Measurements from ENCODE around the gene GIT1. TPM values are rescaled to one million over a fixed set of nuclear protein-coding genes. Genes with fewer than 3 reads are reported as not detected.

GIT1 gene
- total RNA-seq, 3 donors from 2014 or later, result 28.6 to 41.0 (median 37.2) TPM

DNA sequence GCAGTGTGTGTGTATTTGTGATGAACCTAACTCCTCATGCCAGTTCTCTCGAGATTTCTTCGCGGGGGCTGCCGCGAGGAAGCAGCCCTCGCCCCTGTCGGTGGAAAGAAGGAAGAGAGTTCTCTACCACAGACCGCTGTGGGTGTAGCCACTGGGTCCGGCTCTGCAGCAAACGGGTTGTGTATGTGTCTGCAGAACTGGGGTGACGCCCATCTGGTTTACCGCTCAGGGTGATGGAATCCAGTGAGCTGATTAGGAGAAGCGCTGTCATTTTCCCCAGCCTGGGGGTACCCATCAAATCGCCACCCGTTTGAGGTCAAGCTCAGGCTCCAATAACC, 25.6 kb upstream of the GIT1 start:
- Histone ChIP-seq H3K4me3 (no peak overlapping the region), H3K4me1 (ENCODE audit: low read depth) (peaks cover 48% of the 10 kb centered on the region), H3K9me3 (no peaks in the 10 kb centered on the region), H3K36me3 (ENCODE audit: low read depth) (no peaks in the 10 kb centered on the region)
- DNase-seq, result peak; percentile 51 to 80 (median 63)
- TF ChIP-seq, protein P1, sequence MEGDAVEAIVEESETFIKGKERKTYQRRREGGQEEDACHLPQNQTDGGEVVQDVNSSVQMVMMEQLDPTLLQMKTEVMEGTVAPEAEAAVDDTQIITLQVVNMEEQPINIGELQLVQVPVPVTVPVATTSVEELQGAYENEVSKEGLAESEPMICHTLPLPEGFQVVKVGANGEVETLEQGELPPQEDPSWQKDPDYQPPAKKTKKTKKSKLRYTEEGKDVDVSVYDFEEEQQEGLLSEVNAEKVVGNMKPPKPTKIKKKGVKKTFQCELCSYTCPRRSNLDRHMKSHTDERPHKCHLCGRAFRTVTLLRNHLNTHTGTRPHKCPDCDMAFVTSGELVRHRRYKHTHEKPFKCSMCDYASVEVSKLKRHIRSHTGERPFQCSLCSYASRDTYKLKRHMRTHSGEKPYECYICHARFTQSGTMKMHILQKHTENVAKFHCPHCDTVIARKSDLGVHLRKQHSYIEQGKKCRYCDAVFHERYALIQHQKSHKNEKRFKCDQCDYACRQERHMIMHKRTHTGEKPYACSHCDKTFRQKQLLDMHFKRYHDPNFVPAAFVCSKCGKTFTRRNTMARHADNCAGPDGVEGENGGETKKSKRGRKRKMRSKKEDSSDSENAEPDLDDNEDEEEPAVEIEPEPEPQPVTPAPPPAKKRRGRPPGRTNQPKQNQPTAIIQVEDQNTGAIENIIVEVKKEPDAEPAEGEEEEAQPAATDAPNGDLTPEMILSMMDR (IDR thresholded peaks at IDR 0.05), result no peak
- ATAC-seq, result peak; percentile 14
- intact Hi-C loops (cut with DNase I, micrococcal nuclease), result no loop called here

DNA sequence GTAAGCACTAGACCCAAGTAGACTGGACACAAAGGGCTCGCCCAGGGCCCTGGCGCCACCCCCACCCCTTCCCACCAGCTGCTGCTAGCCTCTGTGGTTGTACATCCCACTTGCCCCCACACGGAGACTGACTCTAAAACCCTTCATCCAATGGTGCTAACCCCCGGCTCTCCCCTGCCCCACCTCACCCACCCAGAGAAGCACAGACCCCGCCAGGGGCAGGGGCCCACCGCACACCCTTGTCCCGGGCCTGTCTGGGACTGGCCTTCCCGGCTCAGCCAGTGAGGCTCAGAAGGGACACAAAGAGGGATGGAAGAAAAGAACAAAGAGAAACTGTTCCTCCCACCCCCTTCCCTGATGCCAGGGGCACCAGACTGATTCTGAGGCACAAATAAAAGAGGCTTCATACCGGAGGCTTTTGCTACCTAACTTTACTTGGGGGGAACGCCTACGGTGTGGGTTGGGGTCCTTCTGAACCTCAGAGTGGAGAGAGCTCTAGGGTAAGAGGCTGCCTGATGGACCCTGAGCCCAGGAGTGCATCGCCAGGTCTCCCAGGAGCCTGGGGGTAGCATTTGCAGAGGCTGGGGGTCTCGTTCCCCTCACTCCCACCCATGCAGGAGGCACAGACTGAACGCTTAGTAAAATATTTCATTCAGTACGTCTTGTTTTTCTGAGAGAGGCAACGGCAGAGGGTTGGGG, 25.1 kb upstream of the GIT1 start:
- H3K36me3 ChIP-seq (ENCODE audit: low read depth), result no peaks in the 10 kb centered on the region
- ATAC-seq (no peak), DNase-seq (no peak)
- intact Hi-C loops (cut with DNase I, micrococcal nuclease), result no loop called here
- no peak overlapping the region for H3K4me3 ChIP-seq
- H3K4me1 ChIP-seq (ENCODE audit: low read depth), result peaks cover 48% of the 10 kb centered on the region
- no peaks in the 10 kb centered on the region for H3K9me3 ChIP-seq
- TF ChIP-seq, protein P1 (IDR thresholded peaks at IDR 0.05), result no peak

DNA sequence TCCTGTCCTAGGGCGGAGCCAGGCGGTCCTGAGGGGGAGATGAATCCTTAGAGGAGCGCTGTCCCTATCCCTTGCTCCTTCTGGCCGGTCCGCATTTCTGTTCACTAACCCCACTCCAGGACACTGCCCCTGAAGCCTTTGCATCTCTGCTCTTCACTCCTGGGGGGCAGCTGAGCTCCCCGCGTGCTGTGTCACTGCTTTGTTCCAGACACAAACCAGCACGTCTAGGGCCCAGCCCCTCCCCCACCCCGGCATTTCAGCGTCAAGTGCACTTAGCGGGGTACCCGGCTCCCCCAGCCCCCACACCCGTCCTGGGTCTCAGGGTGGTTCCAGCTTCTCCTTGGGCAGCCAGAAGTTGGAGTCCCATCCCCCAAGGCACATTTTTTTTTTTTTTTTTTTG, 24.4 kb upstream of the GIT1 start:
- Histone ChIP-seq H3K36me3 (ENCODE audit: low read depth) (no peaks in the 10 kb centered on the region), H3K4me3 (no peak overlapping the region), H3K4me1 (ENCODE audit: low read depth) (peaks cover 48% of the 10 kb centered on the region), H3K9me3 (no peaks in the 10 kb centered on the region)
- ATAC-seq, result no peak
- TF ChIP-seq, protein P1 (IDR thresholded peaks at IDR 0.05), result no peak
- DNase-seq, result peak in 2 of 3 donors; percentile 20 to 56
- intact Hi-C loops (cut with DNase I, micrococcal nuclease), result no loop called here

DNA sequence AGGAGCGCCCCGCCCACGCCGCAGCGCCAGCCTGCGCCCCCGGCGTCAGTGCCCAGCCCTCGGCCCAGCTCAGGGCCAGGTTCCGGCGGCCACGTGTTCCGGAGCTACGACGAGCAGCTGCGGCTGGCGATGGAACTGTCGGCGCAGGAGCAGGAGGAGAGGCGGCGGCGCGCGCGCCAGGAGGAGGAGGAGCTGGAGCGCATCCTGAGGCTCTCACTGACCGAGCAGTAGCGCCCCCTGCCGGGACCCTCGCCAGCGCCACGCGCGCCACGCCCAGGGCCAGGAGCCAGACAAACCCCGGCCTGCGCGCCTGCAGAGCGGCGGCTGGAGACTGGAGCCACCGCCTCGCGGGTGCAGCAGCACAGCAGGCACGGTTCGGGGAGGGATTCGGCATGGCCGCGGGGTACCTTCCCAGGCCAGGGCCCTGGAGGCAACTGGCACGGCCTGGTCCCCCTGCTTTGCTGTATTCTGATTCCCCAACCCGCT, 23.9 kb upstream of the GIT1 start:
- DNase-seq (peak; percentile 94 to 98 (median 98)), ATAC-seq (peak; percentile 74)
- Histone ChIP-seq H3K4me1 (ENCODE audit: low read depth) (peaks cover 48% of the 10 kb centered on the region), H3K36me3 (ENCODE audit: low read depth) (no peaks in the 10 kb centered on the region), H3K9me3 (no peaks in the 10 kb centered on the region), H3K4me3 (no peak overlapping the region)
- intact Hi-C loops (cut with DNase I, micrococcal nuclease), result no loop called here
- TF ChIP-seq, protein P1 (IDR thresholded peaks at IDR 0.05), result peak; percentile 72

DNA sequence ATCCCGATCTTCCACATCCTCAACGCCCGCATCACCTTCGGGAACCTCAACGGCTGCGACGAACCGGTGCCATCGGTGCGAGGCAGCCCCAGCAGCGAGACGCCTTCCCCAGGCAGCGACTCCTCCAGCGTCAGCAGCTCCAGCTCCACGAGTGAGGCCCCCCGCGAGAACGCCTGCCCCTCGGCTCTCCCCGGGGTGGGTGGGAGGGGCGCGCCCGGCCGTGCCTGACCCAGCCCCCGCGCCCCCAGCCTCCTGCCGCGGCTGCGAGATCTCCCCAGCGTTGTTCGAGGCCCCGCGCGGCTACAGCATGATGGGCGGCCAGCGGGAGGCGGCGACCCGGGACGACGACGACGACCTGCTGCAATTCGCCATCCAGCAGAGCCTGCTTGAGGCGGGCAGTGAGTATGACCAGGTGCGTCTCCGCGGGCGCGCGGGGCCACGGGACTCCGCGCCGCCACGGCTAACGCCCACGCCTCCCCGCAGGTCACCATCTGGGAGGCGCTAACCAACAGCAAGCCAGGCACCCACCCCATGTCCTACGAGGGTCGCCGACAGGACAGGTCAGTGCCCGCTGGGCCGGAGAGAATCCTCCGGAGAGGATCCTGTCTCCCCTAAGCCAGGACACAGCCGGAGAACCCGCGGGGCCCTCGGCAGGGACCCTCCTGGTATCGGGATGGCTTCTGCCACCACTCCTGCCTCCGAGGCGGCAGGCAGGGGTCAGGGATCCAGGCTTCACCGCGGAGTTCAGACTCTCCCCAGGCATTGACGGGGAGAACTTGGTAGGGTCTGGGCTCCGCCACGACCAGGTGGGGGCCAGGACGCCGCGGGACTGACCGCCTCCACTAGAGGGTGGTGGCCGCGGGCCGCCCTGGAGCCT, 23.2 kb upstream of the GIT1 start:
- peaks cover 43% of the 10 kb centered on the region for H3K4me1 ChIP-seq (ENCODE audit: low read depth)
- DNase-seq (peak in 1 of 3 donors; percentile 62), ATAC-seq (no peak)

More for the DNA sequence above, 23.2 kb upstream of the GIT1 start:
- no peaks in the 10 kb centered on the region for H3K9me3 ChIP-seq
- no peaks in the 10 kb centered on the region for H3K36me3 ChIP-seq (ENCODE audit: low read depth)
- H3K4me3 ChIP-seq, result no peak overlapping the region
- intact Hi-C loops (cut with DNase I, micrococcal nuclease), result no loop called here
- TF ChIP-seq, protein P1 (IDR thresholded peaks at IDR 0.05), result no peak
